GM18951 (cell line): ENCODE data around the gene RAB11FIP3.
"Not testable (repeated sequence)": the region's sequence is repeated elsewhere in the genome, so short reads cannot be mapped to it uniquely, and the experiment has no call there.

Source experiments
- POLR2A ChIP-seq: IDR thresholded peaks from 4 replicates; pipeline ENCODE4 v1.6.1; 2011; ENCODE audit warnings: mild to moderate bottlenecking; ENCODE audit not compliant: insufficient read length, insufficient read depth; ENCODE audit errors: extremely low read depth
- in situ Hi-C: fragments of 300-500 bp; cut with MboI; formaldehyde crosslinking; loops from one replicate; pipeline ENCODE4 v1.12.0; 2022; ENCODE audit warnings: low sequenced_read_pairs, mixed read lengths, inconsistent platforms; ENCODE audit not compliant: unreplicated experiment

The RAB11FIP3 gene

GRCh38 chr16:381789-382717 is 43.4 kb upstream of the RAB11FIP3 start, which contains the start of gene PGAP6:
Gene PGAP6, minus strand, starts transcription at chr16:381978. Its CDS starts 157 bp downstream, at chr16:381821.
- peak; percentile 84 for TF ChIP-seq POLR2A
- in situ Hi-C loops = no loop called here

GRCh38 chr16:383326-384051 is 42.0 kb upstream of the RAB11FIP3 start:
- TF ChIP-seq POLR2A = peak; percentile 57
- in situ Hi-C loops = no loop called here

- in situ Hi-C loops = no loop called here
- no peak for TF ChIP-seq POLR2A
These were observed 38.8 kb upstream of the RAB11FIP3 start for GRCh38 chr16:386641-387156.

- in situ Hi-C loops = not testable (repeated sequence)
These were observed 37.4 kb upstream of the RAB11FIP3 start for GRCh38 chr16:387761-388666.

GRCh38 chr16:389352-389751 is 36.1 kb upstream of the RAB11FIP3 start:
- in situ Hi-C loops = no loop called here
- TF ChIP-seq POLR2A = no peak

- TF ChIP-seq POLR2A = no peak
- in situ Hi-C loops = no loop called here
These were observed 33.5 kb upstream of the RAB11FIP3 start for GRCh38 chr16:391885-392335.

GRCh38 chr16:392450-393030 is 32.9 kb upstream of the RAB11FIP3 start:
- no peak for TF ChIP-seq POLR2A
- in situ Hi-C loops = no loop called here

GRCh38 chr16:396199-396598 is 29.2 kb upstream of the RAB11FIP3 start:
- TF ChIP-seq POLR2A = no peak
- in situ Hi-C loops = no loop called here

GRCh38 chr16:396605-397004 is 28.8 kb upstream of the RAB11FIP3 start:
- no peak for TF ChIP-seq POLR2A
- in situ Hi-C loops = no loop called here

- TF ChIP-seq POLR2A = peak; percentile 65
- in situ Hi-C loops = no loop called here
These were observed 28.3 kb upstream of the RAB11FIP3 start, which contains the start of gene NME4 for GRCh38 chr16:397135-397661. Gene NME4, plus strand, starts transcription at chr16:397199. Its CDS starts 24 bp downstream, at chr16:397223.

- no peak for TF ChIP-seq POLR2A
- in situ Hi-C loops = no loop called here
These were observed 27.6 kb upstream of the RAB11FIP3 start for GRCh38 chr16:397736-398332.

- in situ Hi-C loops = no loop called here
These were observed 26.7 kb upstream of the RAB11FIP3 start for GRCh38 chr16:398561-399339.

More at GRCh38 chr16:398561-399339, 26.7 kb upstream of the RAB11FIP3 start:
- TF ChIP-seq POLR2A = no peak
